Spinal cord (tissue), 4 donors: ENCODE results near the gene PMM2. TPM values are rescaled to one million over a fixed set of nuclear protein-coding genes. Genes with fewer than 3 reads are reported as not detected.

ENCODE experiments used
- polyA plus RNA-seq, 2 donors: library from polyadenylated mRNA; unstranded; fragments of 120-200 nt; gene quantifications; one replicate each; pipeline ENCODE4 v1.2.1, GENCODE V29; 2013; ENCODE audit not compliant: insufficient read length in 2 of 2
- total RNA-seq, 2 donors: library from RNA; depleted of rRNA in 1 of 2; stranded (reverse); fragments of 120-200 nt in 1 of 2; fragments of >200 nt in 1 of 2; gene quantifications; one replicate each; pipeline versions ENCODE4 v1.2.3 to v1.2.4, GENCODE V29; 2013 to 2014

The PMM2 gene
- total and polyA plus RNA-seq, 4 donors: 8.5 to 20.7 (median 14.7) TPM

Other genes starting within 250 kb of the PMM2 start
- under 1 TPM; 0.28 to 0.79 TPM for gene TMEM114, start 207.3 kb upstream of the PMM2 start, total RNA-seq
- gene TMEM114, start 207.3 kb upstream of the PMM2 start, polyA plus RNA-seq: 1 to 10 TPM; 4.2 to 5.8 TPM
- gene METTL22, start 176.1 kb upstream of the PMM2 start, total RNA-seq: 10 to 100 TPM; 14.2 to 20.5 TPM
- 10 to 100 TPM; 21.8 to 31.2 TPM for gene METTL22, start 176.1 kb upstream of the PMM2 start, polyA plus RNA-seq
- 100 to 1,000 TPM in 1 of 2 donors, 10 to 100 TPM in 1; 88.3 to 157 TPM for gene ABAT, start 123.2 kb upstream of the PMM2 start, total RNA-seq
- 100 to 1,000 TPM; 225 to 286 TPM for gene ABAT, start 123.2 kb upstream of the PMM2 start, polyA plus RNA-seq
- 1 to 10 TPM; 7.6 to 8.4 TPM for gene TMEM186, start 200 bp upstream of the PMM2 start, total RNA-seq
- 10 to 100 TPM; 11.2 to 14.2 TPM for gene TMEM186, start 200 bp upstream of the PMM2 start, polyA plus RNA-seq
- 10 to 100 TPM; 42.0 to 95.8 TPM for gene CARHSP1, start 71.2 kb downstream of the PMM2 start, total RNA-seq
- 10 to 100 TPM; 68.9 to 81.3 TPM for gene CARHSP1, start 71.2 kb downstream of the PMM2 start, polyA plus RNA-seq
- gene LITAFD, start 84.5 kb downstream of the PMM2 start, total RNA-seq: not detected
- under 1 TPM in 1 of 2 donors, not detected in 1; 0.33 TPM for gene LITAFD, start 84.5 kb downstream of the PMM2 start, polyA plus RNA-seq
- gene USP7, start 166.1 kb downstream of the PMM2 start, total RNA-seq: 10 to 100 TPM; 60.6 to 88.6 TPM
- gene USP7, start 166.1 kb downstream of the PMM2 start, polyA plus RNA-seq: 100 to 1,000 TPM; 102 to 103 TPM